ENCODE data around the gene MSGN1. TPM values are rescaled to one million over a fixed set of nuclear protein-coding genes. Genes with fewer than 3 reads are reported as not detected.

Gene MSGN1
- total and polyA plus RNA-seq, 2 donors from 2014 or later: not detected

DNA sequence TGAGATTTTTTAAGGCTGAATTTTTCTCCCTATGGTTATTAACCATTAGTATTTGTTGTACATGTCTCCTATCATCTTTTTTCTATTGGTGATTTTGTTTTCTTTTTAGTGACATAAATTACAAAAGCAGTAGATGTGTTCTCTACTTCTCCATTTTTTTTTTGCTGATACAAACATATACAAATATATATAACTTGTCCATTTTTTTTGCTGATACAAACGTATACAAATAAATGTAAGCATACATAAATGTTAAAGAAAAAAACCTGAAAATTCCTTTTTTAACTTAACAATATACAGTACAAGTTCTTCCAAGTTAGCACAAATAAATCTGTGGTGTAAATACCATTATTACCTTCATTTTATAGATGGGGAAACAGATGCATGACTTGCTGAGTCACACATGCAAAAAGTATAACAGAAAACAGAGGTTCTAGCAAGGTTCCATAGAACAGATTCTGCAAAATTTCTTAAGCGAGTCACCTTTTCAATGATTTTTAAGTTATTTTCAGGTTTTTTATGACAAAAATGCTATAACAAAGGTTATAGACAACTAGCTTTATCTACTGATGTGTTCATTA lies 2.1 kb downstream of the MSGN1 start:
- Histone ChIP-seq H3K27me3 (ENCODE audit: control insufficient read depth, insufficient read depth, low read length) (no peaks in the 10 kb centered on the region), H3K4me3 (ENCODE audit: low read length in 3 of 3) (no peak overlapping the region), H3K27ac (ENCODE audit: low read depth in 2 of 2, low read length in 2 of 2) (no peak overlapping the region), H3K9ac (ENCODE audit: low read length in 3 of 3) (no peak overlapping the region), H3K36me3 (ENCODE audit: control insufficient read depth in 2 of 3, insufficient read depth in 3 of 3, low read length in 3 of 3) (no peaks in the 10 kb centered on the region), H3K9me3 (ENCODE audit: control insufficient read depth in 2 of 3, insufficient read depth in 1 of 3, low read length in 3 of 3) (no peaks in the 10 kb centered on the region), H3K4me1 (ENCODE audit: control insufficient read depth in 2 of 3, insufficient read depth in 2 of 3, low read depth in 1 of 3, low read length in 3 of 3) (peaks cover 0 to 5% (median 4%) of the 10 kb centered on the region in 3 donors)
- TF ChIP-seq, protein P1, sequence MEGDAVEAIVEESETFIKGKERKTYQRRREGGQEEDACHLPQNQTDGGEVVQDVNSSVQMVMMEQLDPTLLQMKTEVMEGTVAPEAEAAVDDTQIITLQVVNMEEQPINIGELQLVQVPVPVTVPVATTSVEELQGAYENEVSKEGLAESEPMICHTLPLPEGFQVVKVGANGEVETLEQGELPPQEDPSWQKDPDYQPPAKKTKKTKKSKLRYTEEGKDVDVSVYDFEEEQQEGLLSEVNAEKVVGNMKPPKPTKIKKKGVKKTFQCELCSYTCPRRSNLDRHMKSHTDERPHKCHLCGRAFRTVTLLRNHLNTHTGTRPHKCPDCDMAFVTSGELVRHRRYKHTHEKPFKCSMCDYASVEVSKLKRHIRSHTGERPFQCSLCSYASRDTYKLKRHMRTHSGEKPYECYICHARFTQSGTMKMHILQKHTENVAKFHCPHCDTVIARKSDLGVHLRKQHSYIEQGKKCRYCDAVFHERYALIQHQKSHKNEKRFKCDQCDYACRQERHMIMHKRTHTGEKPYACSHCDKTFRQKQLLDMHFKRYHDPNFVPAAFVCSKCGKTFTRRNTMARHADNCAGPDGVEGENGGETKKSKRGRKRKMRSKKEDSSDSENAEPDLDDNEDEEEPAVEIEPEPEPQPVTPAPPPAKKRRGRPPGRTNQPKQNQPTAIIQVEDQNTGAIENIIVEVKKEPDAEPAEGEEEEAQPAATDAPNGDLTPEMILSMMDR (IDR thresholded peaks at IDR 0.05; ENCODE audit: borderline replicate concordance, extremely low read depth, insufficient read depth): no peak
- FAIRE-seq (no peak), DNase-seq (no peak)
- intact Hi-C loops (cut with DNase I): no loop called here

- no peaks in the 10 kb centered on the region for H3K36me3 ChIP-seq (ENCODE audit: control insufficient read depth in 2 of 3, insufficient read depth in 3 of 3, low read length in 3 of 3)
- H3K4me3 ChIP-seq (ENCODE audit: low read length in 3 of 3): no peak overlapping the region
- no peaks in the 10 kb centered on the region for H3K9me3 ChIP-seq (ENCODE audit: control insufficient read depth in 2 of 3, insufficient read depth in 1 of 3, low read length in 3 of 3)
- TF ChIP-seq, protein P1 (IDR thresholded peaks at IDR 0.05; ENCODE audit: borderline replicate concordance, extremely low read depth, insufficient read depth): no peak
- FAIRE-seq: no peak
- peaks cover 0 to 5% (median 4%) of the 10 kb centered on the region in 3 donors for H3K4me1 ChIP-seq (ENCODE audit: control insufficient read depth in 2 of 3, insufficient read depth in 2 of 3, low read depth in 1 of 3, low read length in 3 of 3)
- no peaks in the 10 kb centered on the region for H3K27me3 ChIP-seq (ENCODE audit: control insufficient read depth, insufficient read depth, low read length)
- H3K9ac ChIP-seq (ENCODE audit: low read length in 3 of 3): no peak overlapping the region
- intact Hi-C loops (cut with DNase I): loop anchor here (10.0 kb wide), 1 partner anchor 96 kb away; no protein-coding TSS in a partner anchor
- DNase-seq: no peak
- no peak overlapping the region for H3K27ac ChIP-seq (ENCODE audit: low read depth in 2 of 2, low read length in 2 of 2)
These were observed 4.8 kb downstream of the MSGN1 start for GRCh38 chr2:17821080-17821479.

- Histone ChIP-seq H3K4me3 (ENCODE audit: low read length in 3 of 3) (no peak overlapping the region), H3K27ac (ENCODE audit: low read depth in 2 of 2, low read length in 2 of 2) (no peak overlapping the region)
These were observed 5.5 kb downstream of the MSGN1 start for GRCh38 chr2:17821535-17822444.

More at GRCh38 chr2:17821535-17822444, 5.5 kb downstream of the MSGN1 start:
- TF ChIP-seq, protein P1 (IDR thresholded peaks at IDR 0.05; ENCODE audit: borderline replicate concordance, extremely low read depth, insufficient read depth): no peak
- Histone ChIP-seq H3K9ac (ENCODE audit: low read length in 3 of 3) (no peak overlapping the region), H3K36me3 (ENCODE audit: control insufficient read depth in 2 of 3, insufficient read depth in 3 of 3, low read length in 3 of 3) (no peaks in the 10 kb centered on the region), H3K4me1 (ENCODE audit: control insufficient read depth in 2 of 3, insufficient read depth in 2 of 3, low read depth in 1 of 3, low read length in 3 of 3) (peaks cover 0 to 5% (median 4%) of the 10 kb centered on the region in 3 donors), H3K27me3 (ENCODE audit: control insufficient read depth, insufficient read depth, low read length) (no peaks in the 10 kb centered on the region), H3K9me3 (ENCODE audit: control insufficient read depth in 2 of 3, insufficient read depth in 1 of 3, low read length in 3 of 3) (no peaks in the 10 kb centered on the region)
- no peak for FAIRE-seq
- intact Hi-C loops (cut with DNase I): loop anchor here (10.0 kb wide), 1 partner anchor 97 kb away; no protein-coding TSS in a partner anchor
- DNase-seq: peak in 4 of 5 donors; percentile 53 to 83 (median 66)
